ENCODE results near the gene DUXA.

Gene DUXA

DNA sequence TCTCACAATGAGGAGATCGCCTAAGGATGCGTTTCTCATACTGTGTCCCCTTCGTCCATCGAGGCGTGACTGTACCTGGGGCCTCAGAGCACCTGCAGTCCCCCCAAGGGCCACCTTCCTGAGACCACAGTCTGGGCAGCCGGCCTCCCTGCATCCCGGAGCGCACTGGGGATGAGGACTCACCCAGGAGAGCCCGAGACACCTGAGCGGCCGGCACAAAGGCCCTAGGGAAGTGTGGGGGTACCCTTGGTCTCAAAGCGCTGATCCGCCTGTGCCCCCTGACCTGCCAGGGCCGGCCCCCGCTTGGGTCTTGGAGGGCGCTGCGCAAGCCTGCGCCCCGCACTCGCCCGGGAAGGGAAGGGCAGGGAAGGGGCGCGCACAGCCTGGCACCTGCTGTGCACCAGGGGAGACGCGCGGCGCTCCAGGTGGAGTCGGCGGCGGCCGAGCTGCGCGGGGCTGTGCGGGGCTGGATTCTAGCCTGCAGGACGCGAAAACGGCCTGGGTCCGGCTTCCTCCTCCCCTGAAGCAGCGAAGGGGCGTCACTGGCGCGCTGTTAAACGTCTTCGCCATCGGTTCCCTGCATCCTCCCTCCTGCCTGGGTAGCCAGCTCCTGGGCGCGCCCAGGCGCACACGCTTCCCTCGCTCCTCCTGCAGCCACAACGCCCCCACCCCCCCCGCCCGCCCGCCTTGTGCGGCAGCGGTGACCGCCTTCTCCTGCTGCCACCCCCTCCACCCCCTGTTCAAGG lies 61.1 kb downstream of the DUXA start:
- DNase-seq: no peak
